SK-N-SH treated with all-trans-retinoic acid at 6 μM for 48 hours (cell line): ENCODE measurements around the gene STIM2.
"Not testable (repeated sequence)": the region's sequence is repeated elsewhere in the genome, so short reads cannot be mapped to it uniquely, and the experiment has no call there.

Experiments used
- ATAC-seq: fragments of 200-7000 bp; cut with Tn5 transposase; 3 replicates; pipeline ENCODE4 v1.9.1; 2020; ENCODE audit warnings: mild to moderate bottlenecking, moderate library complexity
- ARNTL ChIP-seq: fragments of 450-650 bp; formaldehyde crosslinking; IDR thresholded peaks from 2 replicates; pipeline ENCODE4 v1.5.0; 2020; ENCODE audit warnings: low read depth, mild to moderate bottlenecking, moderate library complexity, borderline replicate concordance
- BACH2 ChIP-seq: fragments of 250-450 bp; sonication (Bioruptor Pico); IDR thresholded peaks from 2 replicates; pipeline ENCODE4 v1.9.0; 2021; ENCODE audit warnings: mild to moderate bottlenecking, borderline replicate concordance
- CREB5 ChIP-seq: fragments of 250-450 bp; sonication (Bioruptor Pico); IDR thresholded peaks from 2 replicates; pipeline ENCODE4 v1.5.1; 2020; ENCODE audit warnings: low read depth, mild to moderate bottlenecking, moderate library complexity
- CSDC2 ChIP-seq: fragments of 250-450 bp; sonication (Bioruptor Pico); IDR thresholded peaks from 2 replicates; pipeline ENCODE4 v1.5.0; 2020; ENCODE audit warnings: mild to moderate bottlenecking, moderate library complexity
- ESRRG ChIP-seq: fragments of 250-450 bp; sonication (Bioruptor Pico); IDR thresholded peaks from 2 replicates; pipeline ENCODE4 v1.6.1; 2021; ENCODE audit warnings: mild to moderate bottlenecking
- GLIS3 ChIP-seq: fragments of 250-450 bp; sonication (Bioruptor Pico); IDR thresholded peaks from 2 replicates; pipeline ENCODE4 v1.5.0; 2020; ENCODE audit warnings: mild to moderate bottlenecking, moderate library complexity
- OSR1 ChIP-seq: fragments of 250-450 bp; sonication (Bioruptor Pico); IDR thresholded peaks from 2 replicates; pipeline ENCODE4 v1.8.0; 2022; ENCODE audit warnings: moderate library complexity, mild to moderate bottlenecking, inconsistent platforms
- PATZ1 ChIP-seq: fragments of 250-450 bp; sonication (Bioruptor Pico); IDR thresholded peaks from 2 replicates; pipeline ENCODE4 v1.8.0; 2020; ENCODE audit warnings: mild to moderate bottlenecking, moderate library complexity, borderline replicate concordance
- POU6F1 ChIP-seq: fragments of 250-450 bp; sonication (Bioruptor Pico); IDR thresholded peaks from 2 replicates; pipeline ENCODE4 v1.8.0; 2021; ENCODE audit warnings: low read depth, mild to moderate bottlenecking, moderate library complexity, borderline replicate concordance
- PPARA ChIP-seq: fragments of 250-450 bp; sonication (Bioruptor Pico); IDR thresholded peaks from 2 replicates; pipeline ENCODE4 v1.5.0; 2020; ENCODE audit warnings: mild to moderate bottlenecking, borderline replicate concordance
- RARB ChIP-seq: fragments of 250-450 bp; sonication (Bioruptor Pico); IDR thresholded peaks from 2 replicates; pipeline ENCODE4 v1.8.0; 2021; ENCODE audit warnings: mild to moderate bottlenecking, moderate library complexity
- SNAI2 ChIP-seq: fragments of 250-450 bp; sonication (Bioruptor Pico); IDR thresholded peaks from 2 replicates; pipeline ENCODE4 v1.5.0; 2020; ENCODE audit warnings: mild to moderate bottlenecking, moderate library complexity
- TCF4 ChIP-seq: fragments of 250-450 bp; sonication (Bioruptor Pico); IDR thresholded peaks from 2 replicates; pipeline ENCODE4 v1.8.0; 2021; ENCODE audit warnings: mild to moderate bottlenecking, moderate library complexity, borderline replicate concordance
- TOX ChIP-seq: fragments of 250-450 bp; sonication (Bioruptor Pico); IDR thresholded peaks from 2 replicates; pipeline ENCODE4 v1.8.0; 2021; ENCODE audit warnings: mild to moderate bottlenecking, moderate library complexity, borderline replicate concordance
- TSHZ2 ChIP-seq: fragments of 250-450 bp; sonication (Bioruptor Pico); IDR thresholded peaks from 2 replicates; pipeline ENCODE4 v1.5.0; 2020; ENCODE audit warnings: mild to moderate bottlenecking, moderate library complexity
- ZC3H10 ChIP-seq: fragments of 250-450 bp; sonication (Bioruptor Pico); IDR thresholded peaks from 2 replicates; pipeline ENCODE4 v1.5.1; 2021; ENCODE audit warnings: mild to moderate bottlenecking, moderate library complexity
- ZFP3 ChIP-seq: fragments of 250-450 bp; sonication (Bioruptor Pico); IDR thresholded peaks from 2 replicates; pipeline ENCODE4 v1.5.0; 2020; ENCODE audit warnings: mild to moderate bottlenecking, moderate library complexity
- ZNF565 ChIP-seq: fragments of 450-650 bp; formaldehyde crosslinking; conservative IDR thresholded peaks from 2 replicates; pipeline ENCODE4 v1.5.0; 2020; ENCODE audit warnings: low read depth, mild to moderate bottlenecking, moderate library complexity
- ZNF70 ChIP-seq: fragments of 450-650 bp; formaldehyde crosslinking; IDR thresholded peaks from 2 replicates; pipeline ENCODE4 v1.5.0; 2020; ENCODE audit warnings: mild to moderate bottlenecking, moderate library complexity

Gene STIM2

GRCh38 chr4:26964512-26964911 is 103.9 kb downstream of the STIM2 start:
- TF ChIP-seq TCF4 (CRISPR knock-in tag) (no peak), ARNTL (CRISPR knock-in tag) (no peak), ZFP3 (no peak), RARB (CRISPR knock-in tag) (no peak), POU6F1 (CRISPR knock-in tag) (no peak)
- ATAC-seq = no peak

- TF ChIP-seq SNAI2 (CRISPR knock-in tag) (no peak), TOX (no peak), GLIS3 (CRISPR knock-in tag) (no peak), POU6F1 (CRISPR knock-in tag) (no peak), ZC3H10 (no peak), CSDC2 (no peak), CREB5 (no peak), TCF4 (CRISPR knock-in tag) (no peak), ZNF70 (CRISPR knock-in tag) (no peak), TSHZ2 (no peak)
- no peak for ATAC-seq
These were observed 104.4 kb downstream of the STIM2 start for GRCh38 chr4:26964994-26965393.

GRCh38 chr4:26975464-26976181 is 115.0 kb downstream of the STIM2 start:
- not testable (repeated sequence) for ATAC-seq

- ATAC-seq = no peak
- no peak for TF ChIP-seq PPARA (CRISPR knock-in tag)
- TF ChIP-seq PATZ1 (CRISPR knock-in tag) = no peak
- no peak for TF ChIP-seq ZFP3
- no peak for TF ChIP-seq GLIS3 (CRISPR knock-in tag)
- TF ChIP-seq TCF4 (CRISPR knock-in tag) = no peak
- no peak for TF ChIP-seq OSR1 (CRISPR knock-in tag)
- no peak for TF ChIP-seq BACH2 (CRISPR knock-in tag)
- no peak for TF ChIP-seq CSDC2
- TF ChIP-seq TSHZ2 = no peak
- no peak for TF ChIP-seq ESRRG (CRISPR knock-in tag)
- TF ChIP-seq ZNF565 (CRISPR knock-in tag) = no peak
These were observed 117.9 kb downstream of the STIM2 start for GRCh38 chr4:26978387-26979053.
